T47D (cell line): ENCODE results near the gene ADCY5.

ENCODE experiments used
- DNase-seq, 2 experiments: peaks; one replicate each; pipeline versions ENCODE4 v3.0.0 to v3.0.0-alpha.2; 2011 to 2012; ENCODE audit warnings: low read depth in 1 of 2, low spot score in 1 of 2
- JUND ChIP-seq: IDR thresholded peaks from 2 replicates; pipeline ENCODE4 v1.6.1; 2012; ENCODE audit warnings: low read depth
- in situ Hi-C: cut with HindIII; loops from 2 replicates; pipeline ENCODE4 v1.10.0; 2016; ENCODE audit warnings: low sequenced_read_pairs, low pct_unique_long_range_greater_than_20kb

ADCY5 gene

DNA sequence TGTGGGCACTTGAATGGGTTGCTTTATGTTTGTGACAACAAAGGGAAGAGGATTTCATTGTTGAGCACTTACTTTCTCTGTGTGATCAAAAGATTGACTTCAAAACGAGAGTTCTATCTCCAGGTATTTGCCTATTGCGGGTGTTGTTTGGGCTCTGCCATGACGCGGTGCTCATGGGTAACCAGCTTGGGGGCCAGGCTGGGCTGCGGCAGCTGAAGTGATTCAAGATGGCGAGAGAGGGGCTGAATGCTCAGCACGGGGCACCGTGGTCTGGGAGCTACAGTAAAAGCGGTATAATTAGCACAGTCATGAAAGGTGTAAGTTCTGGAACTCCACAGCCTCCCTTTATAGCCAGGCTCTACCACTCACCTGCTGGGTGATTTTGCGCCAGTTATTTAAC, 31.0 kb upstream of the ADCY5 start:
- in situ Hi-C loops: no loop called here
- no peak for TF ChIP-seq JUND
- DNase-seq: no peak

DNA sequence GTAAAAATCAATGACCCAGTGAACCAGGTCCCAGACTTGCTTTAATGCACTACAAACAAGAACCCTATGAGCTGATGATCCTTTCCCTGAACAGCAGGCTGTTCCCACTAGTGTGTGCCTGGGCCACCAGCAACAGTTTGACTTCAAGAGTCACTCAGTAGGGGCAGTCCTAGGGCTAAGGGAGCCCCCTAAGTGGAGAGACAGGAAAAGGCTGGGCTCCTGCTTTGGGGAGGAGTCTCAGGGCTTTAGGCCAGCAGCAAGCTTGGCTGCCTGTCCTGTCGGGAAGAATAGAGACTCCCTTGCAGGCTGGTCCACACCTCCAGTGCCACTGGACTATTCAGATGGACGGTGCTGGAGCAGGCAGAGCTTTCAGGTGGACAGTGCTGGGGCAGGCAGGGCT, 29.4 kb upstream of the ADCY5 start:
- DNase-seq: no peak
- in situ Hi-C loops: no loop called here
- no peak for TF ChIP-seq JUND

DNA sequence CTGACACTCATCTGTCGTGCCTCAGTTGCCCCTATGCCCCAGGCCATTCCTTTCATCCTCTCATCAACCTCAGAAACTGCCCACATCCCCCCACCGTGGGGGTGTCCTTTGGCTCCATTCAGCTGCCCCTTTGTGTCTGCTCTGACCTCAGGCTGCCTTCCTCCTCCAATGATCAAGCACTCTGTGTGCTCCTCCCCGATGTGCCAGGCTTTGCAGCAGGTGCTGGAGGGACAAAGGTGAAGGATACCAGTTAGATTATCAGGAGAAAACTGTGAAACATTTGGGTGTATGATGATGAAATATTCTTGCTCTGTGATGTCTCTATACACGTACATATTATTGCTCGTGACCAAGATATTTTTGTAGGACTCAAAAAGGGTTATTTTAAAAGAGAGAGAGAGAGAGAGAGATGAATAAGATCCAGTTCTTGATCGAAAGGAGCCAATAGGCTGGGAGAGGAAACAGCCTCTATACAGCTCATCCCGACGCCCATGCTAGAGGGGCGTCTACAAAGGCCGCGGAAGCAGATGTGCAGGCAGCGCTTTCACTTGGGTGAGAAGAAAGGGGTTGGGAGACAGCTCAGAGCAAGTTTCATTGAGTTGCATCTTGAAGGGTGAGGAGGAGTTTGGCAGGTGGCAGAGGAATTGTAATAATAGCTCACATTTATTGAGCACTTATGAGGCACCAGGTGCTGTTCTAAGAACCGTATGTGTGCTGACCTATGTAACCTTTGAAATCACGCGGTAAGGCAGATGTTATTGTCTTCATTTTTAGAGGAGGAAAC, 28.3 kb upstream of the ADCY5 start:
- in situ Hi-C loops: no loop called here
- DNase-seq: no peak
- no peak for TF ChIP-seq JUND

DNA sequence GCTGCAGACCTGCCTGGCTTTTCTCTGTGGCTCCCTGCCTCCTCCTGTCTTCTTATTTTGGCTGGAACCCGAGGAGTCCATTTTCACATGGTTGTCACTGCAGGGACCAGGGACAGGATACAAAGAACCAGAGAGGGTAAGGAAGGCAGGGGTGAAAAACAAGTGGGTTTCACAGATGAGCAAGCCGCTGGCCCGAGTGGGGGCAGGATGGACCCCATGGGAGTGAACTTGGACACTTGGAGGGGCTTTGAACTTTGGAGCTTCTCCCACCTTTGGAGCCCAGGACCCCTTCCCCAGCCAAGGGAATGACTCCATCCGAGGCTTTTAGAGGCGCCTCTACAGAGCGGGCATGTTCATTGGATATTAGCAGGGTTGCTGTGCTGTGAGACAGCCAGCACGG, 26.9 kb upstream of the ADCY5 start:
- no peak for DNase-seq
- in situ Hi-C loops: no loop called here
- no peak for TF ChIP-seq JUND

DNA sequence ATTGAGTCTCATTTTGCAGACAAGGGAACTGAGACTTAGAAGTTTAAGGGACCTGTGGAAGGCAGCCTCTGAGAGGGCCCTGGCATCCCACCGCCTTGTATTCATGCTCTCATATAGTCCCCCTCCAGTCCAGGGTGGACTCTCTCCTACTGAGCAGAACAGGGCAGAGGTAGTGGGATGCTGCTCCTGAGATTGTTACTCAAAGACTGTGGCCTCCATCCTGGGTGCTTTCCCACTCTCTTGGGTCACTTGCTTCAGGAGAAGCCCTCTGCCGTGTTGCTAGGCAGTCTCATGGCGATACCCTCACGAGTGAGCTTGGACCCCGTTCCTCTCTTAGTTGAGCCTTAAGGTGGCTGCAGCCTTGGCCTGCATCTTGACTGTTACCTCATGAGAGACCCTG, 22.2 kb upstream of the ADCY5 start:
- DNase-seq: no peak
- in situ Hi-C loops: no loop called here
- no peak for TF ChIP-seq JUND

DNA sequence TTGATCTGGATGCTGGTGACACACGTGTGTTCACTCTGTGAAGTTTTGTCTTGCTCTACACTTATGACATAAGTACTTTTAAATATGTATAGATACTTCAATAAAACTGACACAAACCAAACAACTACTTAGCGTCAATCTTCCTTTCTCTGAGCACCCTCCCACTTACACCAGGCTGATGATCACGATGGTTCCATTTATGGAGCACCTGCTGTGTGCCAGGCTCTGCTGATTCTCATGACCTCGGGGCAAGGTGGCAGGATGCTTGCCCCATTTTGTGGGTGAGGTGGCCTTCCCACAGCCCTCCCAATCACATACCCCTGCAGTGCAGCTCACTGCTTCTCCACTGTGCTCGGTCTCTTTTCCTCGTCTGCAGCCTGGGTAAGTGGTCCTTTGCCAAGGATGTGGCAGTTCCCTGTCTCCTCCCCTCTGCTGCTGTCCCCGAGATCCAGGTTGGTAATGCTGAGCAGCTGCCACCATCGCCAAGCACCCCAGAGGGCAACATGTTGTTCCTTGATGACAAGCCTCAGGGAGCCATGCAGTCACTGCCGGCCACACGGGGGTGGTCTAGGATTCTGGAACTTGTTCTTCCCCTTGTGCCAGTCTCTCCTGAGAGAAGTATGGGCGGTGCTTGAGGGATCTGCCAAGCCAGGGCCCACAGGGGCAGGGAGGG, 20.6 kb upstream of the ADCY5 start:
- DNase-seq: no peak
- TF ChIP-seq JUND: no peak
- in situ Hi-C loops: no loop called here

DNA sequence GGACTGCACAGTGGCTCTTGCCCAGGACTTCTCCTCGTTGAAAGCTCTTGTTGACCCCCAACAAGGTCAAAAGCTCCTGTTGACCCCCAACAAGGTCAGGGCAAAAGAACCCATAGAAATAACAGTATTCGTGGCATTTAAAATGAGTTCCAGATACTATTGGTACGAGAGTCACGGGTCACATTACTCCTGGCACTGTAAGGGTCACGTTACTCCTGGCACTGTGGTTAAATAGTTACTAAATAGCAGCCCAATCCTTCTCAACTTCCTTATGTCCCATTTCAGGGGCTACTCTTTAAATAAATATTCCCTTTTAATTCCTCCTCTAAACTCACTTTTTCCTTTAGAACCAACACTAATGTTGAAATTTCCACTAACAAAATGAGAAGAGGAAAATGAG, 18.2 kb upstream of the ADCY5 start:
- no peak for TF ChIP-seq JUND
- no peak for DNase-seq
- in situ Hi-C loops: no loop called here

DNA sequence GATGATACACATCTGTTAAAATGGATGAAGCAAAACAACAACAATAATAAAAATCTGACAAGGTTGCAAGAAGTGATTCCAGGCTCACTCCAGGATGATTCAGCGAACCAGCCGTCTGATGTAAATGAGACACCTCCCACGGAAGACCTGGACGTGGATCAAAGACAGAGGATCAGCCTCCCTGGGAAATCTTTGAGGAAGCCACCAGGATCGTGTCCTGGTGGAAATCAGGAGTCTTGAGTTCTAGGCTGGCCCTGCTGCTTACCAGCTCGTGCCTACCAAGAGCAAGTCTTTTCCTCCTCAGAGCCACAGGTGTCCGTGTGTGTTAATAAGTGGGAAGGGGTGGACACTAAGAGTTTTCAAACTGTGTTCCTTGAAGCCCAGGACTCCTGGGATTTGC, 15.3 kb upstream of the ADCY5 start:
- no peak for DNase-seq
- TF ChIP-seq JUND: no peak
- in situ Hi-C loops: no loop called here

DNA sequence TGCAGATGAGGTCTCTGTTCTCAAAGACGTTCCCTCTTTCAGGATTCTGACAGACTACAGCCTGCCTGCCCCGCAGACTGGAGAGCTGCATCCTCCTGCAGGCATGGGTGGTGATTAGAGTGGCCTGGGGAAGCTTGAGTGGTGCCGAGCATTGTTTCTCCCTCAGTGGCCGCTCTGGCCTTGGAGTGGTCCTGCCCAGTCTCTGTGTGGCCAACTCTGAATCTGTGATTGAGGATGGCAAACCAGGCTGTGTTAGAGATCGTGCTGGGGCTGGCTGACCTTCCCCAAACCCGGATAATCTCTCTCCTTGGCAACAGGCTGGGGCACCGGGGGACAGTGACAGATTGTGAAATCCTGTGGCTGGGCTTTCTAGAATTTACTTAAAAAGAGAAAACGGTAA, 11.0 kb upstream of the ADCY5 start:
- in situ Hi-C loops: no loop called here
- no peak for DNase-seq
- no peak for TF ChIP-seq JUND

DNA sequence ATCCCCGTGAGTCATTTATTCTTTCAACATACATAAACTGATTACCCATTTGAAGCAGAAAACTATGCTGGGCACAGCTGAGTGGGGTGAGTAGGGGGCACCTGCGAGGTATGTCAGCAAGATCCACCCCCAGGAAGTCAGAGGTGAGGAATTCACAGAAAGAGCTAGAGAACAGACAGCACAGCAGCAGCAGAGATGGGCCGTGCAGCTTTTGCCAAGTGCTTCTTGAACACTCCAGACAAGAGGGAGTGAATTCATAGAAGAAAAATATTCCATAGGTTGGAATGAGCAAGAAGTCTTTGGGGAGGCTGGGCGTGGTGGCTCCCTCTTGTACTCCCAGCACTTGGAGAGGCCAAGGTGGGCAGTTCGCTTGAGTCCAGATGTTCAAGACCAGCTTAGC, 9.4 kb upstream of the ADCY5 start:
- TF ChIP-seq JUND: no peak
- in situ Hi-C loops: no loop called here
- DNase-seq: no peak

DNA sequence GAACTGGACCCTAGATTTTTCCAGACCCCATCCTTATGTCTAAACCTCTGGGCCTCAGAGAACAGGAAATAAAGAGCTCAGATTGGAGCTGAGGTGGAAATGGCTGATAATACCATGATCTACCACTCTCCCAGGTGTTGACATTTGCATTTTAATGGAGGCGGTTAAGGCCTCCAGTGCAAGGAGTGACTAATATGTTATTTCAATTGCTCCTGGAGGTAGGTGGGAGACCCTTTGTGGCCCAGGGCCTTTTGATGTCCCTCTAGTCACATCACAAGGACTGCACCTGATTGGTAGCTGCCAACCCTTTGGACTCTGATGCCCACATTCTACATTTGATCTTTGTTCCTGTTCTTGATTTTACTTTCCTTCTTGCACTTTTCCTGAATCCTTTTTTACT, 9.0 kb upstream of the ADCY5 start:
- no peak for TF ChIP-seq JUND
- in situ Hi-C loops: no loop called here
- DNase-seq: no peak

DNA sequence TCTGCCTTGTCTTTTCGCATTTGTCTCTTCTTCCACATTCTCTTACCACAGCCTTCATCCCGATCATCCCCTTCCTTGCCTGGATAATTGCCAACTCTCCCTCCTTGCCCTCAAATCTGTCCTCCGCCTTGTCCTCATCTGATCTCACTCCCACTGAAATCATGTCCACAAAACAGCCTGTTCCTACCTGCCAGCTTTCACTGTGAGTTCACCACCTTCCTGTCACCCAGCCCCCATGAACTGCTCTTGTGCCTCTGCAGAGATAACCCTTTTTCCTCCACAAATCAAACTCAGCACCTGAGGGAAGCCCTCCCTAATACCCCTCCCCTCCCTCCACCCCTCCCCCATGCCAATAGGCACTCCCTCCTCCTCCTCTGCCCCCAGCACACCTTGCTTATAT, 4.8 kb upstream of the ADCY5 start:
- TF ChIP-seq JUND: no peak
- in situ Hi-C loops: no loop called here
- no peak for DNase-seq

DNA sequence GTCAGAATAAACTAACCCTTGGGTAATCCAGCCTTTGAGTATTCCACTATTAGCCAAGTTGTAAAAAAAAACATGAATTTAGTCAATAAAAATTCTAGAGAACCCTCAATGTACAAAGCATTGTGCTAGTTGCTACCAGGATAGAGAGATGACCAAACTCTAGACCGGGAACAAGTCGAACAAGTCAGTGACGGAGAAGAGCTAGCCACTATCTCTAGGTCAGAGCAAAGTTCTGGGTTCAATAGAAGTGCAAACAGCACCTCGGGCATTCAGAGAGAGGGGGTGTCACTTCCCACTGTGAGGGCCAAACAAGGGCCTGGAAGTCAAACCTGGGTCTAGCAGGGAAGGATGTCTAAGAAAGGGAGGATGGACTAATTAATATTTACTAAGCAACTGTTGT, 2.3 kb upstream of the ADCY5 start:
- in situ Hi-C loops: no loop called here
- DNase-seq: peak in 1 of 2 experiments; percentile 41
- no peak for TF ChIP-seq JUND
